ENCODE results near the gene GMPR2. TPM values are rescaled to one million over a fixed set of nuclear protein-coding genes. Genes with fewer than 3 reads are reported as not detected.
A peak's percentile ranks its signal among the peaks of the same experiment; 100 is the strongest.
"Not testable (repeated sequence)": the region's sequence is repeated elsewhere in the genome, so short reads cannot be mapped to it uniquely, and the experiment has no call there.

The GMPR2 gene
- total RNA-seq, 5 donors from 2014 or later (not counting 1 experiment from before 2014, with no cell fraction given): 53.8 to 81.2 (median 64.0) TPM

- peaks cover 35% of the 10 kb centered on the region for H3K36me3 Mint-ChIP-seq
- peak in 34 of 35 experiments; percentile 85 to 96 (median 92) for DNase-seq
- POLR2A ChIA-PET: interaction anchor here (0.5 to 2.0 kb wide), 25 partner anchors 9 to 196 kb away, joined by 3 to 27 read pairs (median 4); partner anchors contain the start of genes CBLN3 (in 1 of the 2), CHMP4A (in 1 of the 2), CIDEB (in 1 of the 2) and DCAF11 (in 1 of the 2)
Observed at GRCh38 chr14:24241829-24242443, 9.2 kb downstream of the GMPR2 start.

GRCh38 chr14:24243336-24243836 is 10.7 kb downstream of the GMPR2 start:
- Histone ChIP-seq H3K4me1 (ENCODE audit: control insufficient read depth in 1 of 2, extremely low read depth in 1 of 2, insufficient read depth in 2 of 2, low read length in 2 of 2) (peaks cover 26 to 54% of the 10 kb centered on the region in 2 experiments), H3K27ac (ENCODE audit: low read length) (peak overlapping the region; percentile 97), H3K9me3 (no peaks in the 10 kb centered on the region), H3K27me3 (replicated peaks in 1 of 2; ENCODE audit: control insufficient read depth in 2 of 2, extremely low read depth in 1 of 2, insufficient read depth in 2 of 2, low read length in 1 of 2) (no peaks in the 10 kb centered on the region), H3K36me3 (ENCODE audit: control insufficient read depth in 2 of 2, extremely low read depth in 1 of 2, insufficient read depth in 1 of 2, low read length in 1 of 2) (peaks cover 8 to 28% of the 10 kb centered on the region in 2 donors), H3K4me3 (ENCODE audit: control insufficient read depth in 1 of 2, extremely low read depth in 1 of 2, low read length in 1 of 2) (peak overlapping the region; percentile 81 to 96)
- ChIA-PET CTCF (interaction anchor here (0.7 to 3.7 kb wide), 24 partner anchors 10 to 1720 kb away, joined by 3 to 104 read pairs (median 8); partner anchors contain the start of genes DHRS1 (in 2 of the 2), NOP9 (in 2 of the 2), CBLN3 (in 1 of the 2) and CHMP4A (in 1 of the 2)), POLR2A (interaction anchor here (0.7 to 1.6 kb wide), 6 partner anchors 12 to 65 kb away, joined by 3 to 19 read pairs (median 6); partner anchors contain the start of genes CIDEB (in 1 of the 2) and RABGGTA (in 1 of the 2))
- ATAC-seq (replicated peaks in 1 of 4) (no peak), DNase-seq (no peak)
- peaks cover 22% of the 10 kb centered on the region for H3K36me3 Mint-ChIP-seq
- H3K4me3 Mint-ChIP-seq: peak overlapping the region; percentile 83 to 98 (median 98)
- WGBS (ENCODE audit: insufficient coverage): 42% methylated on average over 5 of the region's 10 CpGs
- no peaks in the 10 kb centered on the region for H3K27me3 Mint-ChIP-seq
- peak overlapping the region; percentile 100 for H3K27ac Mint-ChIP-seq
- peaks cover 61 to 68% (median 62%) of the 10 kb centered on the region in 3 donors for H3K4me1 Mint-ChIP-seq
- no peaks in the 10 kb centered on the region for H3K9me3 Mint-ChIP-seq

More at GRCh38 chr14:24241829-24242443, 9.2 kb downstream of the GMPR2 start:
- CTCF ChIA-PET: interaction anchor here (0.6 to 3.7 kb wide), 34 partner anchors 9 to 200 kb away, joined by 3 to 104 read pairs (median 7); partner anchors contain the start of genes DHRS1 (in 2 of the 2), NOP9 (in 2 of the 2), RABGGTA (in 2 of the 2) and CBLN3 (in 1 of the 2)
- Mint-ChIP-seq H3K27me3 (no peaks in the 10 kb centered on the region), H3K27ac (peak overlapping the region; percentile 100), H3K4me3 (peak overlapping the region; percentile 83 to 98 (median 98)), H3K4me1 (peaks cover 66 to 73% (median 69%) of the 10 kb centered on the region in 3 donors), H3K9me3 (no peaks in the 10 kb centered on the region)
- H3K36me3 ChIP-seq (ENCODE audit: control insufficient read depth in 2 of 2, extremely low read depth in 1 of 2, insufficient read depth in 1 of 2, low read length in 1 of 2): peaks cover 11 to 43% of the 10 kb centered on the region in 2 donors
- H3K27me3 ChIP-seq (replicated peaks in 1 of 2; ENCODE audit: control insufficient read depth in 2 of 2, extremely low read depth in 1 of 2, insufficient read depth in 2 of 2, low read length in 1 of 2): no peaks in the 10 kb centered on the region
- H3K9me3 ChIP-seq: no peaks in the 10 kb centered on the region
- 4% methylated on average over 39 of the region's 39 CpGs for WGBS (ENCODE audit: insufficient coverage)
- ATAC-seq (replicated peaks in 1 of 4): peak; percentile 84 to 90 (median 86)
- peak overlapping the region; percentile 97 for H3K27ac ChIP-seq (ENCODE audit: low read length)
- H3K4me3 ChIP-seq (ENCODE audit: control insufficient read depth in 1 of 2, extremely low read depth in 1 of 2, low read length in 1 of 2): peak overlapping the region; percentile 81 to 96
- H3K4me1 ChIP-seq (ENCODE audit: control insufficient read depth in 1 of 2, extremely low read depth in 1 of 2, insufficient read depth in 2 of 2, low read length in 2 of 2): peaks cover 26 to 56% of the 10 kb centered on the region in 2 experiments

GRCh38 chr14:24245350-24245749 is 12.6 kb downstream of the GMPR2 start:
- Mint-ChIP-seq H3K4me3 (peak overlapping the region in 2 of 3 donors; percentile 43 to 74), H3K27ac (peak overlapping the region in 1 of 2 donors; percentile 91), H3K4me1 (peaks cover 42 to 56% (median 42%) of the 10 kb centered on the region in 3 donors)
- not testable (repeated sequence) for H3K27ac ChIP-seq (ENCODE audit: low read length); H3K27me3 Mint-ChIP-seq; H3K9me3 Mint-ChIP-seq; ATAC-seq (replicated peaks in 1 of 4); H3K9me3 ChIP-seq; H3K4me3 ChIP-seq (ENCODE audit: control insufficient read depth in 1 of 2, extremely low read depth in 1 of 2, low read length in 1 of 2); H3K27me3 ChIP-seq (replicated peaks in 1 of 2; ENCODE audit: control insufficient read depth in 2 of 2, extremely low read depth in 1 of 2, insufficient read depth in 2 of 2, low read length in 1 of 2); DNase-seq; H3K36me3 Mint-ChIP-seq; H3K36me3 ChIP-seq (ENCODE audit: control insufficient read depth in 2 of 2, extremely low read depth in 1 of 2, insufficient read depth in 1 of 2, low read length in 1 of 2)
- ChIA-PET POLR2A (interaction anchor here (0.6 to 0.7 kb wide), 2 partner anchors 106 to 196 kb away, joined by 4 to 9 read pairs; no protein-coding TSS in a partner anchor), CTCF (interaction anchor here in 1 of 2 donors (0.6 to 3.6 kb wide), 8 partner anchors 20 to 656 kb away, joined by 3 to 30 read pairs (median 4); partner anchors contain the start of gene RABGGTA)
- peaks cover 14 to 38% of the 10 kb centered on the region in 2 experiments for H3K4me1 ChIP-seq (ENCODE audit: control insufficient read depth in 1 of 2, extremely low read depth in 1 of 2, insufficient read depth in 2 of 2, low read length in 2 of 2)
- WGBS (ENCODE audit: insufficient coverage): 99% methylated on average over 6 of the region's 11 CpGs

GRCh38 chr14:24246765-24247212 is 14.1 kb downstream of the GMPR2 start:
- H3K4me3 ChIP-seq (ENCODE audit: control insufficient read depth in 1 of 2, extremely low read depth in 1 of 2, low read length in 1 of 2): peak overlapping the region in 1 of 2 donors; percentile 6
- DNase-seq (peak in 5 of 35 experiments; percentile 2 to 60 (median 16)), ATAC-seq (replicated peaks in 1 of 4) (no peak)
- Mint-ChIP-seq H3K4me3 (peak overlapping the region; percentile 47 to 69 (median 50)), H3K4me1 (peaks cover 33 to 52% (median 34%) of the 10 kb centered on the region in 3 donors), H3K27me3 (no peaks in the 10 kb centered on the region), H3K27ac (peak overlapping the region; percentile 84 to 97), H3K9me3 (no peaks in the 10 kb centered on the region), H3K36me3 (peaks cover 11% of the 10 kb centered on the region)
- no peaks in the 10 kb centered on the region for H3K27me3 ChIP-seq (replicated peaks in 1 of 2; ENCODE audit: control insufficient read depth in 2 of 2, extremely low read depth in 1 of 2, insufficient read depth in 2 of 2, low read length in 1 of 2)
- POLR2A ChIA-PET: interaction anchor here (0.6 to 1.0 kb wide), 3 partner anchors 20 to 49 kb away, joined by 3 to 5 read pairs (median 4); partner anchors contain the start of gene CHMP4A (in 1 of the 2)
- WGBS (ENCODE audit: insufficient coverage): 38% methylated on average over 2 of the region's 3 CpGs
- CTCF ChIA-PET: interaction anchor here (0.6 to 3.3 kb wide), 13 partner anchors 12 to 185 kb away, joined by 3 to 16 read pairs (median 5); partner anchors contain the start of genes CIDEB (in 1 of the 2) and RABGGTA (in 1 of the 2)
- H3K36me3 ChIP-seq (ENCODE audit: control insufficient read depth in 2 of 2, extremely low read depth in 1 of 2, insufficient read depth in 1 of 2, low read length in 1 of 2): no peaks in the 10 kb centered on the region
- no peaks in the 10 kb centered on the region for H3K9me3 ChIP-seq
- peaks cover 5 to 24% of the 10 kb centered on the region in 2 experiments for H3K4me1 ChIP-seq (ENCODE audit: control insufficient read depth in 1 of 2, extremely low read depth in 1 of 2, insufficient read depth in 2 of 2, low read length in 2 of 2)
- peak overlapping the region; percentile 67 for H3K27ac ChIP-seq (ENCODE audit: low read length)

- peaks cover 11% of the 10 kb centered on the region for H3K36me3 Mint-ChIP-seq
- 75% methylated on average over 7 of the region's 7 CpGs for WGBS (ENCODE audit: insufficient coverage)
Observed at GRCh38 chr14:24247422-24247821, 14.7 kb downstream of the GMPR2 start.

More at GRCh38 chr14:24247422-24247821, 14.7 kb downstream of the GMPR2 start:
- H3K9me3 Mint-ChIP-seq: no peaks in the 10 kb centered on the region
- H3K27ac ChIP-seq (ENCODE audit: low read length): peak overlapping the region; percentile 67
- H3K9me3 ChIP-seq: no peaks in the 10 kb centered on the region
- no peaks in the 10 kb centered on the region for H3K36me3 ChIP-seq (ENCODE audit: control insufficient read depth in 2 of 2, extremely low read depth in 1 of 2, insufficient read depth in 1 of 2, low read length in 1 of 2)
- no peaks in the 10 kb centered on the region for H3K27me3 Mint-ChIP-seq
- H3K27me3 ChIP-seq (replicated peaks in 1 of 2; ENCODE audit: control insufficient read depth in 2 of 2, extremely low read depth in 1 of 2, insufficient read depth in 2 of 2, low read length in 1 of 2): no peaks in the 10 kb centered on the region
- H3K27ac Mint-ChIP-seq: peak overlapping the region; percentile 84 to 97
- no peak for ATAC-seq (replicated peaks in 1 of 4)
- H3K4me1 Mint-ChIP-seq: peaks cover 27 to 46% (median 28%) of the 10 kb centered on the region in 3 donors
- no peak for DNase-seq
- H3K4me1 ChIP-seq (ENCODE audit: control insufficient read depth in 1 of 2, extremely low read depth in 1 of 2, insufficient read depth in 2 of 2, low read length in 2 of 2): peaks cover 3 to 21% of the 10 kb centered on the region in 2 experiments
- ChIA-PET POLR2A (interaction anchor here (0.9 to 1.0 kb wide), 2 partner anchors 19 to 34 kb away, joined by 4 to 5 read pairs; partner anchors contain the start of gene CHMP4A (in 1 of the 2)), CTCF (interaction anchor here (0.7 to 3.3 kb wide), 12 partner anchors 12 to 184 kb away, joined by 3 to 16 read pairs (median 5); partner anchors contain the start of genes CIDEB (in 1 of the 2) and RABGGTA (in 1 of the 2))
- no peak overlapping the region for H3K4me3 ChIP-seq (ENCODE audit: control insufficient read depth in 1 of 2, extremely low read depth in 1 of 2, low read length in 1 of 2)
- H3K4me3 Mint-ChIP-seq: peak overlapping the region; percentile 32 to 56 (median 50)
